C4-2B (cell line): ENCODE results near the gene SYTL3.

Experiments used
- ZFX ChIP-seq: fragments of 450-650 bp; IDR thresholded peaks from 2 replicates; pipeline ENCODE4 v1.6.1; 2017
- TF ChIP-seq, protein P1 (sequence below): fragments of 450-650 bp; conservative IDR thresholded peaks from 2 replicates; pipeline ENCODE4 v1.5.1; 2017; ENCODE audit warnings: mild to moderate bottlenecking

DNA sequence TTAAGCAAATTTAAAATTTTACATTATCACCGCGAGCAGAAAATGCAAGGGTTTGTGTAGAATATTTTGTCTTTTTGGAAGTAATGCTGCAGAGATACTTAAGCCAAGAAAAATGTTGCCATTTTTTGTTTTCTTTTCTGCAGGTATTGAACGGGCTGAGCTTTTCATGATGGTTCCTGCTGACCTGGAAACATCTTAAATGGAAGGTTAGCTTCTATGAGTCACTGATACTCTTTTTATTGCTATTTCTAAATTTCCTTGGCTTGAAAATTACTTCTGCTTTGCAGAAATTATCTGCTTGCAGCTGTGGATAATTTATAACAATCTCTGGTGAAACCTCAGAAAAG lies 12.7 kb downstream of the SYTL3 start:
- TF ChIP-seq, protein P1, sequence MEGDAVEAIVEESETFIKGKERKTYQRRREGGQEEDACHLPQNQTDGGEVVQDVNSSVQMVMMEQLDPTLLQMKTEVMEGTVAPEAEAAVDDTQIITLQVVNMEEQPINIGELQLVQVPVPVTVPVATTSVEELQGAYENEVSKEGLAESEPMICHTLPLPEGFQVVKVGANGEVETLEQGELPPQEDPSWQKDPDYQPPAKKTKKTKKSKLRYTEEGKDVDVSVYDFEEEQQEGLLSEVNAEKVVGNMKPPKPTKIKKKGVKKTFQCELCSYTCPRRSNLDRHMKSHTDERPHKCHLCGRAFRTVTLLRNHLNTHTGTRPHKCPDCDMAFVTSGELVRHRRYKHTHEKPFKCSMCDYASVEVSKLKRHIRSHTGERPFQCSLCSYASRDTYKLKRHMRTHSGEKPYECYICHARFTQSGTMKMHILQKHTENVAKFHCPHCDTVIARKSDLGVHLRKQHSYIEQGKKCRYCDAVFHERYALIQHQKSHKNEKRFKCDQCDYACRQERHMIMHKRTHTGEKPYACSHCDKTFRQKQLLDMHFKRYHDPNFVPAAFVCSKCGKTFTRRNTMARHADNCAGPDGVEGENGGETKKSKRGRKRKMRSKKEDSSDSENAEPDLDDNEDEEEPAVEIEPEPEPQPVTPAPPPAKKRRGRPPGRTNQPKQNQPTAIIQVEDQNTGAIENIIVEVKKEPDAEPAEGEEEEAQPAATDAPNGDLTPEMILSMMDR: no peak
- no peak for TF ChIP-seq ZFX
